Measurements from ENCODE around the gene TBC1D22B.

DNA sequence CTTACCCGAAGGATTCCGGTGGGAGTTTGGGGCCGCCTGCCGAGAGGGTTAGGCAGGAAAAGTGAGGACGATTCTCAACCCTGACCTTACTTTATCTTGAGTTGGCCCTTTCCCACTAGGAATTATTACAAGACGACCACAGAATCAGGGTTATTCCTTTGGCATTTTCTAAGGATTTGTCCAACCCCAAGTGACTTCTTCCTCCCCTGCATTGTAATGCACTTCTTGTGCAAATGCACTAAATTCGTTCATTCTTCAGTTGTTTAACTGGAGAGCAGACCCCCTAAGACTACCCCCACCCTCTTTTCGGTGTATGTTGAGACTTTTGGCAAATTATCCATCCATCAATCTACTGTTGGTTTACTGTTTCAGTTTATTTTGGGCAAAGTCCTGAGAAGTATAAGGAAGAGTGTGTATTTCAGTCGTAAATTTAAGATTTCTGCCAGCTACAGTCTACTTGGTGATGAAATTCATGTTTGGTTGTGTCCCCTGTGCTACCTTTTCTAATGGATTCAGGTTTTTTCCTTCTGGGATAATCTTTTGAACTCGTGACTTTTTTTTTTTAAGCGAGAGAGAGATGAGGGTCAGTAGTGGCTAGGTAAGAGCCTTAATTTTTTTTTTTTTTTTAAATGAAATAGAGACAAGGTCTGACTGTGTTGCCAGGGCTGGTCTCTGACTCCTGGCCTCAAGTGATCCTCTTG is 983 bp downstream of the TBC1D22B start:
- TF ChIP-seq POLR2AphosphoS5 (IDR thresholded peaks at IDR 0.05; ENCODE audit: low read depth, low read length) (no peak), POLR2A (IDR thresholded peaks at IDR 0.05; ENCODE audit: low read depth, low read length) (no peak), TAF1 (IDR thresholded peaks at IDR 0.05; ENCODE audit: low read depth, low read length) (no peak), PAX5 (IDR thresholded peaks at IDR 0.05; ENCODE audit: insufficient read depth, low read length, severe bottlenecking) (no peak)

Measured in GM12891 (cell line).